ENCODE measurements around the gene MYL12B. TPM values are rescaled to one million over a fixed set of nuclear protein-coding genes. Genes with fewer than 3 reads are reported as not detected.
"Not testable (repeated sequence)": the region's sequence is repeated elsewhere in the genome, so short reads cannot be mapped to it uniquely, and the experiment has no call there.

The MYL12B gene
- total RNA-seq, 6 experiments from 2014 or later = 113 to 281 (median 185) TPM

DNA sequence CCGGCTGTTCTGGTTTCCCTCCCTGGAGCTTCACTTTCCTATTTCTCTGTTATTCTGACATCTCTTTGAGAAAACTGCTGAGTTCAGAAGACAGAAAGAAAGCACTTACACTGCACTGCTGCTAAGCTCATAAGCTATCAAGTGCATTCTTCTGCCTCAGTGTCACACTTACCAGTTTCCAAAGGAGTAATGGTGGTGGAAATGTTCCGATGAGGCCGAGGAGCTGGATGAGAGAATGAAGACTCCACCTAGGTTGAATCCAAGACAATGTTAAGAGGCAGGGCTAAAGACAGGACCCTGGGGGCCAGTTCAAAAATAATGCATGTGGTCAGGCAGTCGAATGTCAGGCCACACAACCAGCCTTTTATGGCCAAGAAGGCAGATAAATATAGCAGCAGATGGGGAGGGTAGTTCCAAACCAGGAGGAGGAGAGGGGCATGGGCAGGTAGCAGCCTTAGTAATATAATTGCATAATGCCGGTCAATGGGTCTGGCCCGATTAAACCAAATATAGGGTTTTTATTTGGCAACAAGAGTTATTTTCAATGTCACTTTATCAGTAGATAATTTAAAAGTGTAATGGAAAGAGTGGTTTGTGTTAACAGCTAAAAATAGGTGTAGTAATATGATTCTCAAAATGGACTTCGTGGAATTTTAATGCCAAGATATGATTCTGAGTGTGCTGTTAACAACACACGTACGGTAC, 42.1 kb upstream of the MYL12B start, which contains the start of gene MYOM1:
Gene MYOM1 (minus strand): TSS at position 338 of the 705 bp plus-strand sequence. CDS start 4,745 bp downstream, outside the sequence.
- Histone ChIP-seq H3K36me3 (peaks cover 0 to 6% (median 0%) of the 10 kb centered on the region in 4 donors), H3K4me3 (peak within 1 kb of the TSS; percentile 43 to 56 (median 54)), H3K9me3 (no peaks in the 10 kb centered on the region), H3K27me3 (no peaks in the 10 kb centered on the region), H3K4me1 (peaks cover 0 to 18% (median 3%) of the 10 kb centered on the region in 4 donors), H3K27ac (peak within 1 kb of the TSS; percentile 84 to 96 (median 94))
- TF ChIP-seq POLR2A (IDR thresholded peaks at IDR 0.05) = peak; percentile 67
- TF ChIP-seq, protein P1, sequence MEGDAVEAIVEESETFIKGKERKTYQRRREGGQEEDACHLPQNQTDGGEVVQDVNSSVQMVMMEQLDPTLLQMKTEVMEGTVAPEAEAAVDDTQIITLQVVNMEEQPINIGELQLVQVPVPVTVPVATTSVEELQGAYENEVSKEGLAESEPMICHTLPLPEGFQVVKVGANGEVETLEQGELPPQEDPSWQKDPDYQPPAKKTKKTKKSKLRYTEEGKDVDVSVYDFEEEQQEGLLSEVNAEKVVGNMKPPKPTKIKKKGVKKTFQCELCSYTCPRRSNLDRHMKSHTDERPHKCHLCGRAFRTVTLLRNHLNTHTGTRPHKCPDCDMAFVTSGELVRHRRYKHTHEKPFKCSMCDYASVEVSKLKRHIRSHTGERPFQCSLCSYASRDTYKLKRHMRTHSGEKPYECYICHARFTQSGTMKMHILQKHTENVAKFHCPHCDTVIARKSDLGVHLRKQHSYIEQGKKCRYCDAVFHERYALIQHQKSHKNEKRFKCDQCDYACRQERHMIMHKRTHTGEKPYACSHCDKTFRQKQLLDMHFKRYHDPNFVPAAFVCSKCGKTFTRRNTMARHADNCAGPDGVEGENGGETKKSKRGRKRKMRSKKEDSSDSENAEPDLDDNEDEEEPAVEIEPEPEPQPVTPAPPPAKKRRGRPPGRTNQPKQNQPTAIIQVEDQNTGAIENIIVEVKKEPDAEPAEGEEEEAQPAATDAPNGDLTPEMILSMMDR (IDR thresholded peaks at IDR 0.05) = no peak
- intact Hi-C loops (cut with DNase I) = no loop called here
- whole genome bisulfite sequencing (ENCODE audit: insufficient coverage, low coverage, low lambda C conversion rate, missing lambda C conversion rate) = 29% methylated on average over 9 of the region's 9 CpGs
- ATAC-seq = peak; percentile 61 to 74 (median 64)
- no peak for DNase-seq

DNA sequence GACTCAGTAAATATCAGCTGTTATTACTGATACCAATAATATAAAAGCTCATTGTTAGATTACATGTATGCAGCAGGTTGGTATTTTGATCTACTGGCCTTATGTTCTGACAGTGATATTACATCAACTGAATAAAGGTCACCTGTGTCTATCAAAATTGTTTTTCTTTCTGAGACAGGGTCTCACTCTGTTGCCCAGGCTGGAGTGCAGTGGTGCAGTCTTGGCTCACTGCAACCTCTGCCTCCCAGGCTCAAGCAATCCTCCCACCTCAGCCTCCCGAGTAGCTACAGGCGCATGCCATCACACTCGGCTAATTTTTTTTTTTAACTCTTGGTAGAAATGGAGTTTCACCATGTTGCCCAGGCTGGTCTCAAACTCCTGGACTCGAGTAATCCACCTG, 41.1 kb upstream of the MYL12B start:
- ATAC-seq; intact Hi-C loops (cut with DNase I); H3K4me3 ChIP-seq; H3K27me3 ChIP-seq; DNase-seq; H3K9me3 ChIP-seq; H3K36me3 ChIP-seq: not testable (repeated sequence)
- 70% methylated on average over 1 of the region's 4 CpGs for WGBS (ENCODE audit: insufficient coverage, low coverage, low lambda C conversion rate, missing lambda C conversion rate)
- peak overlapping the region in 2 of 3 donors; percentile 94 to 96 for H3K27ac ChIP-seq
- H3K4me1 ChIP-seq = peaks cover 0 to 18% (median 3%) of the 10 kb centered on the region in 4 donors

DNA sequence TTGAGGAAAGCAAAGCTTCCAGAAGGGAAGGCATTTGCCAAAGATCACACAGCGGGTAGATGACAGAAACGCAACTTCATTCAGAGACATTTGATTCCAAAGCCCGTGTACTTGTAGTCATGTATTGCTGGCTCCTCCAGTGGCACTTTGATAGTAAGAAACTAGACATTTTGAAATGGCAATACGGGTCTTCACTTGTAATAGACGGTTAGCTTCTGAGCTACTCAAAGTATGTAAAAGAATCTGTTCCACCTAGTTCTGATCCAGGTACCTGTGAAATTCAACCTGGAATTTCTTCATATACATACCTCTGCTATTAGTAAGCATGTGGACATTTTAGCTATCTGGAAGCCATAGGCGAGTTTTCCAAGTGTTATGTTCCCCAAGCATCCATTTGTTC, 40.4 kb upstream of the MYL12B start:
- ATAC-seq (no peak), DNase-seq (no peak)
- TF ChIP-seq, protein P1 (IDR thresholded peaks at IDR 0.05) = no peak
- no peak for TF ChIP-seq POLR2A (IDR thresholded peaks at IDR 0.05)
- Histone ChIP-seq H3K9me3 (no peaks in the 10 kb centered on the region), H3K4me3 (no peak overlapping the region), H3K36me3 (no peaks in the 10 kb centered on the region), H3K27me3 (no peaks in the 10 kb centered on the region), H3K27ac (no peak overlapping the region), H3K4me1 (peaks cover 0 to 18% (median 3%) of the 10 kb centered on the region in 4 donors)
- WGBS (ENCODE audit: insufficient coverage, low coverage, low lambda C conversion rate, missing lambda C conversion rate) = 65% methylated on average over 2 of the region's 6 CpGs
- intact Hi-C loops (cut with DNase I) = no loop called here

DNA sequence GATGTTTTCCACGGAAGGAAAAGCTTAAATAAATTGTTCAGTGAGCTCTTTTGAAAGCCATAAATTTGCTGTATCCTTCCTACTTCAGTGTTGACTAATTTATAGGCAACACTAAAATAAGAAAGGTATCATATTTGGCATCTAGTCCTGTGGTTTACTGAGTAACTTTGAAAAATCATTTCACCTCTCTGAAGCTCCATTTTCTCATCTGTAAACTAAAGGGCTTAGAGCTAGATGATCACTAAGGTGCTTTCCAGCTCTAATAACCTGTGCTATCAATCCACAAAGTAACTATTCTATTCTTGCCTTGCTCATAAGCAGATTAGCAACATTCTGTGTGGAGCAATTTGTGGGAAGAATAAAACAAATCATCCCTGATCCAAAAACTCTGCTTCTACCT, 38.6 kb upstream of the MYL12B start:
- no peaks in the 10 kb centered on the region for H3K27me3 ChIP-seq
- no peaks in the 10 kb centered on the region for H3K9me3 ChIP-seq
- no peak for DNase-seq
- no peaks in the 10 kb centered on the region for H3K36me3 ChIP-seq
- peaks cover 0 to 9% (median 3%) of the 10 kb centered on the region in 4 donors for H3K4me1 ChIP-seq
- TF ChIP-seq, protein P1 (IDR thresholded peaks at IDR 0.05) = no peak
- TF ChIP-seq POLR2A (IDR thresholded peaks at IDR 0.05) = no peak
- no peak overlapping the region for H3K27ac ChIP-seq
- peak in 1 of 4 donors; percentile 6 for ATAC-seq
- 67% methylated on average over 1 of the region's 1 CpG for WGBS (ENCODE audit: insufficient coverage, low coverage, low lambda C conversion rate, missing lambda C conversion rate)
- no peak overlapping the region for H3K4me3 ChIP-seq
- intact Hi-C loops (cut with DNase I) = no loop called here

DNA sequence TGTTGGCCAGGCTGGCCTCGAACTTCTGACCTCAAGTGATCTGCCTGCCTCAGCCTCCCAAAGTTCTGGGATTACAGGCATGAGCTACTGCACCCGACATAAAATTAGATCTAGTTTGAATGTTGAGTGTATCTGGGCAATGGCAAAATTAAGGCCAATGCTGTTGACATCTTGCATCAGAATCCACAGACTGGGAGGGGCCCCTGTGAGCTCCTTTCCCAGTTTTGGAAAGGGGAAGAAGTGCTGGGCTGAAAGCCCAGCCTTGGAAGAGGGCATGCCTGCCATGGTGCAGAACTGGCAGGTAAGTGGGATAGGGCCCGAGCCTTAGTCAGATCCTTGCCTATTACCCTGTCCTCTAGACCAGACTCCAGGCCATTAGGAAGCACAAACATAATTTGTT, 37.7 kb upstream of the MYL12B start:
- WGBS (ENCODE audit: insufficient coverage, low coverage, low lambda C conversion rate, missing lambda C conversion rate) = 79% methylated on average over 2 of the region's 3 CpGs
- Histone ChIP-seq H3K27me3 (no peaks in the 10 kb centered on the region), H3K4me1 (peaks cover 0 to 9% (median 3%) of the 10 kb centered on the region in 4 donors), H3K27ac (no peak overlapping the region), H3K36me3 (no peaks in the 10 kb centered on the region), H3K4me3 (no peak overlapping the region), H3K9me3 (no peaks in the 10 kb centered on the region)
- intact Hi-C loops (cut with DNase I) = no loop called here
- no peak for DNase-seq
- peak in 2 of 4 donors; percentile 12 to 30 for ATAC-seq
- TF ChIP-seq POLR2A (IDR thresholded peaks at IDR 0.05) = no peak
- TF ChIP-seq, protein P1 (IDR thresholded peaks at IDR 0.05) = no peak

Data from right lobe of liver (tissue), 6 donors.